Measurements from ENCODE around the gene CABP4. TPM values are rescaled to one million over a fixed set of nuclear protein-coding genes. Genes with fewer than 3 reads are reported as not detected.
A peak's percentile ranks its signal among the peaks of the same experiment; 100 is the strongest.

Gene CABP4
- 1.1 TPM for total RNA-seq

DNA sequence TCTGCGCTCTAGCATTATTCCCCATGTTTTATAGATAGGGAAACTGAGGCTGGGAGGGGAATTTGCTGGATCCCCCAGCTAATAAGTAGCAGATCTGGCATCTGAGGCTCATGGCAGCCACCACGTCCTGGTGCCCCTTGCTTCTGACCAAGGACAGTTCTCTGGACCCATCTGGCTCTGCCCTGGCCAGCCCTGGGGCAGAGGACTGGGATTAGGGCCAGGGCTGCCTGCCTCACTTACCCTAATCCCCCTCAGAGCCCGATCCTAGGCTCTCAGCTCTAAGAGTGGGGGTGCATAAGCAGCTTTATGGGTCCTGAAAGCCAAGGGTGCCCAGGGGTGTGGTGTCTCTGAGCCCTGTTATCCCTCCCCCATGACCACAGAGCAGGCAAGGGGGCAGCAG is at the start of gene CABP4:
Gene CABP4 (plus strand): TSS at position 301 of the 400 bp plus-strand sequence. CDS start 70 bp downstream, at position 371.
- ATAC-seq: no peak
- no peak for DNase-seq (ENCODE audit: low spot score)

DNA sequence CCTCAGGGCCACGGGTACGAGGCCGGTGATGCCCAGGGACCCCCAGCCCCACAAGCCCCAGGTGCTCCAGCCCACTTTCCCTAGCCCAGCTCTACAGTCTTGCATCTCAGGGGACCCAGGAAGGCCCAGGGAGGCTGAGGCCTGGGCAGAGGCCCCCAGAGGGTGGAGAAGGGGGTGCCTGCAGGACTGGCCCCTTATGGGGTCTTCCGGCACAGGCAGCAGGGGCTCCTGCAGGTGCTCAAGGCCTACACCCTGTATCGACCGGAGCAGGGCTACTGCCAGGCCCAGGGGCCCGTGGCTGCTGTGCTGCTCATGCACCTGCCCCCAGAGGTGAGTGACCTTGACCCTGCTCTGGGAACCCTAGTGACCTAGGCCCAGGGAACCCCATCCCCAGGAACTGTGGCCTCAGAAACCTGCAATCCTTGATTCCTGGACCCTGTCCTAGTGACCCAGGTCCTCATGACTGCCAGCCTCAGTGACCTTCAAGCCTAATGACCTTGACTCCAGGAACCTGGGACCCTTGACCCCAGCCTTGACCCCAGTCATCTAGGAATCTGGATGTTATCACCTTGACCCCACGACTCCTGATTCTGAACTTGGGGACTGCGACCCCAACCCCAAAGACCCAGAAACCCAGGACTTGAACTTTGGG is 49.3 kb upstream of the CABP4 start:
- no peak for DNase-seq (ENCODE audit: low spot score)
- no peak for ATAC-seq

DNA sequence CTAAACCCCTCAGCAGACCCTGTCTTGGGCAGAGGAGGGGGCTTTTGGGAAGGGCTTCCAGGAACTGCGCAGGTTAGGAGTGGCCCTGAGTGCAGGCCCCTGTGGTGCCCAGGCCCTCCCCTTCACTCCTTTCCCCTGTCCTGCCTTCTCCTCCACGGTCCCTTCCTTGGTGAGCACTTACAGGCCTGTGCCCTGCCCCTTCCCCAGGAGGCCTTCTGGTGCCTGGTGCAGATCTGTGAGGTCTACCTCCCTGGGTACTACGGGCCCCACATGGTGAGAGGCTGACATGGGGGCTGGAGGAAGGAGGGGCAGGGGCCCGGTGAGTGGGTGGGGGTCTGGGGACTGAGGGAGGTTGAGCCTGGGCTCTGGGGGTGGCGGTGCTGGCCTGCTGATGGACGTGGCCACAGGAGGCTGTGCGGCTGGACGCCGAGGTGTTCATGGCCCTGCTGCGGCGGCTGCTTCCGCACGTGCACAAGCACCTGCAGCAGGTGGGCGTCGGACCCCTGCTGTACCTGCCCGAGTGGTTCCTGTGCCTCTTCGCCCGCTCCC is 48.7 kb upstream of the CABP4 start:
- ATAC-seq (no peak), DNase-seq (ENCODE audit: low spot score) (no peak)

DNA sequence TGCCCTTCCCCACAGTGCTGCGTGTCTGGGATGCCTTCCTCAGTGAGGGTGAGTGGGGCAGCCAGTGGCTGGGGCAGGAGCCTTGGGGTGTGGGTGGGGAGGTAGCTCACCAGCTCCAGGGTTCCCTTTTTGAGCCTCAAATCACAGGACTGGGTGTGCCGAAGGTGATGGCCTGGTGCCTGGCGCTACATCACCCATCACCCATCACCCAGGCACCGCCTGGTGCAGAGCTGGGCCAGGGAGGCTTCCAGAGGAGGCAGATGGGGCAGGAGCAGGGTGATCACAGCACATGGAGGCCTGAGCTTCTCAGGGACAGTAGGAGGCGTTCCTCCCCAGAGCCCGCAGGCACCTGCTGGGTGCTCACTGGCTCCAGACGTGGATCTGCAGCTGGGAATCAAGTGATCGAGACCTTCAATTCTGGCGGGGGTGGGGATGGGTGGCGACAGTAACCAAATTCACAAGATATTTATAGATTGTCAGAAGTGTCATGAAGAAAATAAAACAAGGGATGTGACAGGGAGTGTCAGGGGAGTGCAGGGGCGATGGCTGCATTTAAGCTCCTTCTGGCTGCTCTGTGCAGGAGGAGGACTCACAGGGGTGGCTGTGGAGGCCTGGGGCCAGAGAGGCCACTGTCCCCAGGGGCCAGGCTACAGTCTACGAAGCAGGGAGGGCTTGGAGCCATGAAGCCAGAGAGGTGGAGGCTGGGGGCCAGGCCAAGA is 48.0 kb upstream of the CABP4 start:
- DNase-seq (ENCODE audit: low spot score) (no peak), ATAC-seq (peak; percentile 43)

DNA sequence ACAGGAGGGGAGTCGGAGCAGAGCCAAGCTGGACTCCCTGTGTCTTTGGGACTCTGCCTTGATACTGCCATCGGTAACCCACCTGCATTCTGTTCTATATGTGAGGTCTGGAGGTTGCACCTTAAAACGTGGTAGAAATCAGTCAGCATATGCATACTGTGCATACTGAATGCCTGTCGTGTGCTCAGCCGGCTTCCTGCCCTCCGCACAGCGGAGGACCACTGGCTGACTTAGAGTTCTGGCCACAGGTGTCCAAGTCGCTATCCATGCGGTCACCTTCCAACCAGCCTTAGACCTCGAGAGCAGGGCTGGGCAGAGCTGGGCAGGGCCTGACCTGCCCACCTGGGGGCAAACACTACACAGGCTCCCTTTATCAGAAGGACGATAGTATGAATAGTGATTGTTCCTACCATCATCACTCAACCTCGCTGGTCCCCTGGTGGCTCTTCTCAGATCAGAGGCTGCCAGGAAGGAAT is 47.4 kb upstream of the CABP4 start:
- no peak for ATAC-seq
- DNase-seq (ENCODE audit: low spot score): no peak

DNA sequence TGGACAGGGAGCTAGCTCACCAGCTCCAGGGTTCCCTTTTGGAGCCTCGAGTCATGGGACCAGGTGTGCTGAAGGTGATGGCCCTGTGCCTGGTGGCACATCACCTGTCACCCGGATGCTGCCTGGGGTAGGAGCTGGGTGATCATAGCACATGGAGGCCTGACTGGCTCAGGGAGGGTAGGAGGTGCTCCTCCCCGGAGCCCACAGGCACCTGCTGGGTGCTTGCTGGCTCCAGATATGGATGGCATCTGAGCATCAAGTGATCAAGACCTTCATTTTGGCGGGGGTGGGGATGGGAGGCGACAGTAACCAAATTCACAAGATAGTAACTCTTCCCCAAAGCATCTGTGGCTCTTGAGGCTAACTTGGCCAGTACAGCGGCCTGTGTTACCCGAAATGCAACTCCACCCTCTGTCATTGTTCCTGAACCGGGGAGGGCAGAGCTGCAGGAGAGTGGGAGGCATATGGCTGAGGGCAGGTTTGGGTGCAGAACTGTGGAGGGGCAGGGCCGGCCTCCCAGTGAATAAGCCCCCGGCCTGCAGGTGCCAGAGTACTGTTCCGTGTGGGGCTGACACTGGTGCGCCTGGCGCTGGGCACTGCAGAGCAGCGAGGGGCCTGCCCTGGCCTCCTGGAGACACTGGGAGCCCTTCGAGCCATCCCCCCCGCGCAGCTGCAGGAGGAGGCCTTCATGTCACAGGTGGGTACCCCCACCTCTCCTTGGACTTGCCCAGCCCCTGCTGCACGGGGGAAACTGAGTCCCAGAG is 46.5 kb upstream of the CABP4 start:
- no peak for DNase-seq (ENCODE audit: low spot score)

DNA sequence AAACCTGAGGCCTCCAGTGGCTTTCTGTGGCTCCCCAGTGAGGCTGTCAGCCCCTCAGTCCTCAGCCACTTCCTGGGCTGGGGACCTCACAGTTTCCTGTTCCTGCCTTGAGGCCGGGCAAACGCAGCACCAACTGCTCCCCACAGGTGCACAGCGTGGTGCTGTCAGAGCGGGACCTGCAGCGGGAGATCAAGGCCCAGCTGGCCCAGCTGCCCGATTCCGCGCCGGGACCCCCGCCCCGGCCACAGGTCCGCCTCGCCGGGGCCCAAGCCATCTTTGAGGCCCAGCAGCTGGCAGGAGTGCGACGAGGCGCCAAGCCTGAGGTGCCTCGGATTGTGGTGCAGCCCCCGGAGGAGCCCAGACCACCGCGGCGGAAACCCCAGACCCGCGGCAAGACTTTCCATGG is 45.9 kb upstream of the CABP4 start:
- ATAC-seq: no peak
- DNase-seq (ENCODE audit: low spot score): no peak

More for the DNA sequence above, 46.5 kb upstream of the CABP4 start:
- ATAC-seq: no peak

DNA sequence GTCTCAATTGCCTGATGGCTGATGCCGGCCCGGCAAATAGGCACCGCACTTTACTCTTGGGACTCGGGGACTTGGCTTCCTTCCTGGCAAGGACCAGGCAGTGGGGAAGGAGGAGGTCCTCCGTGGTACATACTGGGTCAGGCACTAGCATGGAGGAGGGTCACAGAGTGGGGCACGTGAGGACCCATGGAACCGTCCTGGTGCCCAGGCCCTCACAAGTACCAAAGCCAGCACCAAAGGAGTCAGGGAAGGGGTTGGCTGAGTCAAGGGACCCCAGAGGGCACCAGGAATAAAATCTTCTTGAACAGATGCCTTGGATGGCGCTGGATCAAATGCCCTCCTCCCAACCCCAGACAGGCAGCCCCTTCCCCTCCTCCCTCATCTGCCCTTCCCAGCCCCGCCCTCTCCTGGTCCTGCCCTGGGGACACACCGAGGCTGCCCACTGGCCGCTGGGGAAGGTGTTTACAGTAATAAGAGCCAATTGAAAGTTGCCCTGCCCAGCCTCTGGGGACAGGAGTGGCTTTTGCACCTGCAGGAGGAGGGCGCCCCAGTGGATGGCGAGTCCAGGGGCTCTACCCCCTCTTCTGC is 45.3 kb upstream of the CABP4 start:
- no peak for DNase-seq (ENCODE audit: low spot score)
- peak; percentile 38 for ATAC-seq

DNA sequence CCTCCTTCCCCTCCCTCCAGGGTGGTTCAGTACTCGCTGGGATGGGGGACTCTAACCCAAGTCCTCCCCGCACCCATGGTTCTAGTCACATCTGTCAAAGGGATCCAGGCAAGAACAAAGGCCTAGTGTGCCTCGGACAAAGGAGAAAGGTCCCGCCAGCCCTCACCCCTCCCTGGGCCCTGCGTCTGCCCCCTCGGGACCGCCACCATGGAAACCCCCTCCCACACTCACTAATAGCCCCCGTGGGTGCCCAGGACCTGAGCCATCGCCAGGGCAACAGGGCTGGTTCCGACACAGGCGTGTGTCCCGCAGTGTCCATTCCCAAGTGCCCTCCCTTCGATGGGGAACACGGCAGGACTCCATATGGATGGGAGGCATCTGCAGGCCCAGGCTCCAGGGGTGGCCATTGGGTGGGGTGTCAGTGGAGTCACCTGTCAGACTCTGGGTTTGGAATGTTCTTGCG is 44.8 kb upstream of the CABP4 start:
- DNase-seq (ENCODE audit: low spot score) (no peak), ATAC-seq (no peak)

DNA sequence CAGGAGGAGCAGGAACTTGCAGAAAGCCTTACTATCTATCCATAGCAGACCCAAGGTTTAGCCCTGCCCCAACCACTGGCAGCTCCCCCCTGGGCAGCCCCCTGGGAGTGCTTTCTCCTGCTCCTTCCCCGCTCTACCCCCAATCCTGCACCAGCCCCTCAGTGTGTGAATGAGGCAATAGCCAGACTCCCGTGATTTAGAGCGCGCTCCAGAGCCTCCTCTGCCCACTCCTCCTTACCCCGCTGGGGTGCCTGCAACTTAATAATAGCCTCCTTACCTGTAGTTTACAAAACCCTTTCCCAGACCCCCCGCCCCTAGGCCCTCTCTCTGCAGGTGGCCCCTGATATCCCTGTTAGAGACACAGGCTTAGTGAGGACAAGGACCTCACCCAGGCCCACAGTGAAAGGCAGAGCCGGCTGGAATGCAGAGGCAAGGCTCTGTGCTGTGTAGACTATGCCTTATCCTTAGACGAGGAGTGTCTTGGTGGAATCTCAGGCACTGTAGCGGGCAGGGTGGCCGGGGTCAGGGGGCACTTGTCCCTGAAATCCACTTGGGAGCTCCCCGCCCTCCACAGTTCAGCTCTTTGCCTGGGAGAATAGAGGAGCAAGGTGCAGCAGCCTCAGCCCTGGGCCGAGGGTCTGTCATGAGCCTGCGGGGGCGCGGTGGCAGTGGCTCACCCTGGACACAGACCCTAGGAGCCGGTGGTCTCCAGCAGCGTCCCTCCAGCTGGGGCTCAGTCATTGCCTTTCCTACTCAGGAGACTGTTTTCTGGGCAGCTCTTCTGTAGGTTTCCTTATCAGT is 44.0 kb upstream of the CABP4 start:
- no peak for DNase-seq (ENCODE audit: low spot score)

DNA sequence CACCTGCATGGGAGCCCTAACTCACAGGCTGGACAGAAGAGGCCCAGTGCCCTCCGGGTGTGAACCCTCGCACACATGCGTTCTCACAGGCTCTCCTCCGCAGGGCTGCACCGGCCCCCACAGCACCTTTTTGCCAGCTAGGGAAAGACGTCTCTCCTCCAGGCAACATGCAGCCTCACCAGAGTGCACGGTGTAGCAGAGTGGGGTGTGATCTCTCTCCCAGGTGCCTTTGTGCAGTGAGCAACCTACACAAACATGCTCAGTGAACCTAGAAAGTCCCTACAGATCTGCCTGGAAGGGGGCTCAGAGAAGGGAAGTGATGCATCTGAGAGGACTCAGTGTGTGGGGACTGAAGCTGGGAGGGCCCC is 43.4 kb upstream of the CABP4 start:
- no peak for ATAC-seq
- DNase-seq (ENCODE audit: low spot score): no peak

More for the DNA sequence above, 44.0 kb upstream of the CABP4 start:
- no peak for ATAC-seq

DNA sequence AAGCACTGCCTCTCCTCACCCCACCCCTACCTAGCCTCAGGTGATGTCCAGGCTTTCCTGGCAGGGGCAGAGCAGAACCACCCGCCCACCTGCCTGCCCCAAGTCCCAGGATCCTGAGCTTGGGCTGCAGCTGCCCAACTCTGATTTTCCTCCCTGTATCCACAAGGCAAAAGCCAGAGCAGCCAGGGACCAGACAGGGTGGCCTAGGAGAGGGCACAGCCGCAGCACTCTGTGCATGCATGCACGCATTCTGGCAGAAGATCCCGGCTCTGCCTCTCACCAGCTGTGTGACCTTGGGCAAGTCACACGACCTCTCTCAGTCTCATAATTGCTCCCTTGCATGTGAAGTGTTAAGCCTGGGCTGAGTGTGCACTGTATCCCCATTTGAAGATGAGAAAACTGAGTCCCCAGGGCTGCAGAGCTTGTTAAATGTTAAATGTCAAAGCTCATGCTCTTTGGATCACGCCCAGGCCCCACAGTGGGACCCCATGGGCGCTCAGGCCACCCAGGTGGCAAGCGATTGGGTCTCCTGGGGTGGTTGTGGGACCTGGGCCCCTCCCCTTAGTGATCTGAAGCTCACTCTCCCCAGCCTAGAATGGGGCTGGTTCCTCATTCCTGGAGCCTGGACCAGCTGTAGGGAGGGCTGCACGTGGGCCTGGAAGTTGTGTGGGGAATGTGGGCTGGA is 42.5 kb upstream of the CABP4 start:
- DNase-seq (ENCODE audit: low spot score) (no peak), ATAC-seq (no peak)

DNA sequence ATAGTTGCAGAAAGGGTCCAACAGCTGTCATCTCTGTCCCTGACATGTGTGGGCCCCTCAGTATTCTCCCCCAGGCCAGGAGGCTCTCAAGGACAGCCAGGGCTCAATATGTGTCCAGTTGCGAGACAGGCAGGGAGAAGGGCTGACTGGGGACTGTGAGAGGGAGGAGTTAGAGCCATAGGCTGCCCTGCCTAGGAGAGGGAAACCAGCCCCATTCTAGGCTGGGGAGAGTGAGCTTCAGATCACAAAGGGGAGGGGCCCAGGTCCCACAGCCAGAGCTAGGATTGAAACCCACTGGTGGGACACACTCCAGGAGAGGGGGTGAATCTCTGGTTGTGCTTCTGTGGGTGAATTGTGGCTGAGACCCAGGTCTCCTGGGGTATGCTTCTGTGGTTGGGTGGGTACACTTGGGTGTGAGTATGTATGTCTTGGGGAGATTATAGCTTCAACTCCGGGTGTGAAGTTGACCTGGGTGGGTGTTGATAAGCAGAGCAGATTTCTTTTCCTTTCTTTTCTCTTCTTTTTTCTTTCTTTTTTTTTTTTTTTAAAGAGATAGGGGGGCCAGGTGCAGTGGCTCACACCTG is 41.8 kb upstream of the CABP4 start:
- no peak for DNase-seq (ENCODE audit: low spot score)
- ATAC-seq: no peak

DNA sequence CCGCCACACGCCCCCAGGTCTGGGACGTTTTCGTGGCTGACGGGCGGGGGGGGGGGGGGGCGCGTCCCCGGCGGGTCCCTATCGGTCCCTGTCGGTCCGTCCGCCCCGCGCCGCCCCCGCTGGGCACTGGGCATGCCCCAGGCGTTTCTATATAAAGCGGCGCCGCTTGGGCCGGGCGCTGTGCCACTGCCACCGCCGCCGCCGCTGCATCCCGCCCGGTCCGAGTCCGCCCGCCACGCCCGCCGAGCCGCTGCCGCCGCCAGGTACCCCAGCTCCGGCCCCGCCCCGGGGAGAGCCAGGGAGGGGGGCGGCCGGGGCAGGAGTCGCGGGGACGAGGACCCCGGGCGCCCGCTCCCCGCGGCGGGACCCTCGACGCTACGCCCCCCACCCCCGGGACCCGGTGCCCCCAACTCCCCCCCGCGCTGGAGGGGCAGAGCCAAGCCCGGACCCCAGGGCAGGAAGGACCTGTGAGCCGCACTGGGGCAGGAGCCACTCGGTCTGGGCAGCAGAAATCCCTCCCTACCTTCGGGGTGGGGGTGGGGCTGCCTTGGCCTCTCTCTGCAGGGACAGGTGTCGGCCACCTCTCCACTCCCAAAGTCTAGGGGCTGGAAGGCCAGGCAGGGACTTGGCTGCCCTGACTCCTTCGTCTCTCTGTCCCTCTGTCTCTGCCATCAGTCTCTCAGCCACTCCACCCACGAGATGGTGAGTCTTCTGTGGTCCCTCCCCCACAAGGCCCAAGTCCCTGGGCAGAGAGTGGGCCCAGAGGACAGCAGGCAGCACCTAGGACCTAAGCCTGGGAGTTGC is 39.5 kb upstream of the CABP4 start, which contains the start of gene CARNS1:
Gene CARNS1 (plus strand): TSS at position 178 of the 804 bp plus-strand sequence. CDS start 522 bp downstream, at position 700.
- ATAC-seq: no peak
- DNase-seq (ENCODE audit: low spot score): no peak

DNA sequence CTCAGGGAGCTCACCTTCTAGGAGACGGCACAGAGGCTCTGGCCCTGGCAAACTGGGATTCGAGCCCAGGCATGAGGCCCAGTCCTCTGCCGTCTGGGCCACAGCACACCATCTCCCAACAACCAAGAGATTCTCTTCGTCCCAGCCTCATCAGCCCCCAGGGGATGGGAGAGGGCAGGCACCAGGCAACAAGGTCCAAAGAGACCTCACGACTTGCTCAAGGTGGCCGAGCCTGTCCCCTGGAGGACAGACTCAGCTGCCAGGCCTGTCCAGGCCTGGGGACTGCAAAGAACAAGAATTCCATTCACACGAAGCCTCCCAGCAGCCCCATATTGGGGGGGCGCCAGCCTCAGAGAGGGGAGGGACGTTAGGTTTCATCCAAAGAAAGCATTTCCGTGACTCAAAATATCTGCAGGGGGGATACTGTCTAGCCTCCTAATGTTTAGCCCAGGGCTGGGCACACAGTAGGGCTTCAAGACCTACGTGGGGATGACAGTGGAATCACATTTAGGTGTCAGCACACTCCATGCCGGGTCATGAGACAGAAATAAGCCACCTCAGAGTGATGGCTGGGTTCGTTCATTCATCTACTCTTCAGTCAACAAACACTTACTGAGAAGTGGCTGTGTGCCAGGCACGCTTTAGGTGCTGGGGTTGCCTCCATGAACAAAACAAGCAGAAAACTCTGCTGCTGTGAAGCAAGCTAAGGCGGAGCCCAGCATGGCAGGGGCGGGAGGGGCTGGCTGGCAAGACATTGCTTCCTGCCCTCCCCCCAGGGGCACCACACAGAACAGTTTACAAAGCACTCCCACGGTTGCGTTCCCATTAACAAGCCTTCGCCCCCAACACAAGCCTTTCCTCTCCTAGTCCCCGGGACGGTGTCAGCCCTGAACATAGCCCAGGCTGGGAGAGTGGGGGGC is 38.5 kb upstream of the CABP4 start:
- ATAC-seq: no peak
- no peak for DNase-seq (ENCODE audit: low spot score)

DNA sequence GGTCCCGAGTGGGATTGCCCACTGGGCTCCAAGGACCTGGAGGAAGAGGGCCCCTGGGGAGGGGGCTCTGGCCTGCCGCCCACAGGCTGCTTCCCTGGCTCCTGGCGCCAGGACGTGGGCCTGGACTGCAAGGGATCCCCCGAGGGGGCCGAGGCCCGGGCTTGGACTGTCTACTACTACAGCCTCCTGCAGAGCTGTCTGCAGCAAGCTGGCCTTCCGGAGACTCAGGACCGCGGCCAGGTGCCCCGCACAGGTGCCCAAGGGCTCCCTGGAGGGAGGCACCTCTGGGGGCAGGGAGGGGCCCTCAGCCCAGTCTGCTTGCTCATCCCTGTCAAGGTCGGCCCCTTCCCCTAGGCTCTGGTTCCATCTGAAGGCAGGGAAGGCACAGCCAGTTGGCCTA is 37.7 kb upstream of the CABP4 start:
- ATAC-seq (no peak), DNase-seq (ENCODE audit: low spot score) (no peak)
